ENCODE results near the gene HS3ST1.
"Not testable (repeated sequence)": the region's sequence is repeated elsewhere in the genome, so short reads cannot be mapped to it uniquely, and the experiment has no call there.

HS3ST1 gene

GRCh38 chr4:11399461-11399971, 29.2 kb downstream of the HS3ST1 start:
- DNase-seq = no peak

DNA sequence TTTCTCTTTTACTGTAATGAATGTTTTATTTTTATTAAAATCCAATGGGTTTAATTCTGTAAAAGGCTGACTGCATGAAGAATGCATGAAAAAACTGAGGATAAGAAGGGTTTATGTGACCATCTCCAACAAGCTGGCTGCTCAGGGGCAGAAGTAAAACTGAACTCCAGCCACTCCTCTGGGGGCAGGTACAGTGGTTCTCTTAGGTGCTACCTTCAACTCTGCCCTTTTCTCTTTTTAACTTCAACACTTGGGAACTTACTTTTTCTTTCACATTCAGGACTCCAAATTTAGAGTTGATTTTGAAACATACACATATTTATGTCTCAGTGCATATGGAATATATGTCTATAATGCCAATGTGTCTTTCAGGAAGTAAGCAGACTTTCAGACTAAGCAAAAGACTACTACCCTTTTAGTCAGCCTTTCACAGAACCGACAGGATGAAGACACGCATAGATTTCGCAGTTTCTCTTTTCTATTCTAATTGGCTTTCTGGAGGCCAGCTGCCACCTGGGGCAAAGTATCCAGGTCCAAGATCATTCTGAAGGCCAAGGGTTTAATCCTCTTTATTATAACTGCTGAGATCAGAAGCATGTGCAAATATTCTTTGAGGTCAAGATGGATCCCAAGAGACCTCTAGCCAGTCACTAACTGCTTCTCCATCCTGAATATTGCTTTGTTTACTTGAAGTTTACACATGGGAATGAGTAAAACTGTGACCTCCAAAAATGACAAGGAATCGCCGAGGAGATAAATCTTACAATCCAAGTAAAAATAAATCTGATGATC, 30.7 kb downstream of the HS3ST1 start:
- DNase-seq = no peak

DNA sequence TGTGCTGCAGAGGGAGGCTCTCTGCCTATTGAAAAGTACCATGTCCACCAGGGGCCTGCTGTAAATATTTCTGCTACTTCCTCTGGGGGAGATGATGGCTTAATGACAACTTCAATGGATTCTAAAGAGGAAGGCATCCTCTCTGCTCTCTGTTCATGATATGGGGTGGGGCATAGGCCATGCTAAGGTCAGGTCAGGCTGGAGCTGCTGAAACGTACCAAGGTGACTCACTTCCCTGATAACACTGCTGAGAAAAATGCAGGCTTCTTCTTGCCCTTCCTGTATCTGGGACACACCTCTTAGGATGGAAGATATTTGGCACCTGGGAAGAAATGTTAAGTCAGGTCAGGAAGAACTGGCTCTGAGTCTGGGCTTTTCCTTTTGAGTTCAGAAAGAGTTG, 31.5 kb downstream of the HS3ST1 start:
- DNase-seq = no peak

DNA sequence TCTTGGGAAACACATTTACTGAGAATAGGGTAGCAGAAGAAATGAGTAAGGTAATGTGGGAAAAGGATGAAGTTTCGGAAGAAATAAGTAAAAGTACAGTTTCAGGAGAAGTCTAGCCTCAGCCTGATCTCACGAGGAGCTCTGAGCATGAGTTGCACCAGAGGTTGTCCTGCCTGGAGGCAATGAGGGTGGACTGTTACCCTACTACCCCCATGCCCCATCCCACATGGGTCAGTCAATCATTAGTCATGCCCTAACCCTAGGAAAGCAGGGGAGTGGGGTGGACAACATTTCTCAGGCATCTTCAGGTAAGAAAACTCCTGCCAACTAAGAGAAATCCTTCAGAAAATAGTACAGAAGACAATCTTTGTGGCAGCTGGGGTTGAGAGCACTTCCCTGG, 35.1 kb downstream of the HS3ST1 start:
- DNase-seq = no peak

- DNase-seq = not testable (repeated sequence)
Observed at GRCh38 chr4:11384072-11384471, 44.6 kb downstream of the HS3ST1 start.

DNA sequence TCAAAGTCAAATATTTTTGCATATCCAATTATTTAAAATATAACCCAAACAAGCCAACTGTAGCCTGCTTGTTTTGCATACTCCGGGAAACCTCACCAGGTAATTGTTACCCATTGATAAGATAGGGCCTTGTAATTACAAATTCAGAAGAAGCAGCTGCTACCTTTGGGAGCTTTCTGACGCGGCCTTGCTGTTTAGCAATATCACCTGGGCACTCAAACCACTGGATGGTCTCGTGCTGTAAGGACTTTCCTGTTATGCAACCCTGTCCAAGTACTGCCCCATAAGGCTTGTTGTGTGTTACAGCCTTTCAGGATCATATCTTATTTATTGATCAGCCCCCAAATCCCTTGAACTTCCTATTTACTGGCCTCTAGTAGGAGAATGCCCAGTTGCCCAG, 52.1 kb downstream of the HS3ST1 start:
- DNase-seq = no peak

DNA sequence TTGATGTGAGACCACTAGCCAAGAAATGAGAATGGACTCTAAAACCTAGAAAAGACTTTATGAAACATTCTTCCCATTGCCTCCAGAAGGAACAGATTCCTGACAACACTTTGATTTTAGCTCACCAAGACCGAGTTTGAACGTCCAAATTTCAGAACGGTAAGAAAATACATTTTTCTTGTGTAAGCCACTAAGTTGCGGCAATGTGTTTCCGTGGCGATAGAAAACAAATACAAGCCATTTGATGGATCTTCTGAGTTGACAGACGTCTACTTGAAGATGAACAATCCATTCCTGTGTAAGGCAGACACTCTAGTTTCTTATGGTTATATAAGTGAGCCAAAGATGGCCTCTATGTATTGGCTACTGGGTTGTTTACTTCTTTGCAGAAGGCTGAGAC, 52.5 kb downstream of the HS3ST1 start:
- no peak for DNase-seq

DNA sequence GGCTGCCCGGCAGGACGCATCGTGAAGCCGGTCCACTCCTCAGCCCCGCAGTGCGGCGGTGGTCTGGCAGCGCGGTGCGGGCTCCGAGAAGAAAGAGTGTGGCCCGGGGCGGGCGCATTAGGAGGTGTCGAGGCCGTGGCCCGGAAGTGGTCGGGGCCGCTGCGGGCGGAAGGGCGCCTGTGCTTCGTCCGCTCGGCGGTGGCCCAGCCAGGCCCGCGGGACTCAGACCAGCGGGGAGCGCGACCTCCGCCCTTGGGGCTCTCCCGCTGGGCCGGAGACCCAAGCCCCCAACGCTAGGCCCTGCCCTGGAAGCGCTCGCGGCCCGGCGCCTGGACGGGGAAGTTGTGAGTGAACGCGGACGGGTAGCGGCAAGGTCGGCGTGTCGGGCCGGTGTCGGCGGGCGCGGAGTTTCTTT, 60.0 kb downstream of the HS3ST1 start:
- no peak for DNase-seq

GRCh38 chr4:11367371-11367770, 61.3 kb downstream of the HS3ST1 start:
- DNase-seq = no peak

- DNase-seq = no peak
Observed at GRCh38 chr4:11366859-11367258, 61.8 kb downstream of the HS3ST1 start.

DNA sequence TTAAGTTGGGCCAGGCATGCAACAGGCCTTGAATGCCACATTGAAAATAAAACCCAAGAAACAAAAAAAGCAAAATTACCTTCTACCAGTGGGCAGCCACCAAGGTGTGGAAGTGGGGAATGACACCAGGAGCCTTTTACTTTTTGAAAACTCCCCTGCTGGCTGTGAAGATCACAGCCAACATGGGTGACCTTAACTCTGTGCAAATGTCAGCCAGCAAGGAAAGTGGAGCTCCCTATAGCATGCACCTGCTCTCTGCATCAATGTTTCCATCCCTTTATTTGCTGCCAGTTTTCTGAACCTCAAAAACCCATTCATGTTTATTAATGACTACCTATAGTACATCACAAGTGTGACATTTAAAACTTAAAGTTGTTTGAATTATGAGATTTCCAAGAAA, 63.7 kb downstream of the HS3ST1 start:
- DNase-seq = no peak

DNA sequence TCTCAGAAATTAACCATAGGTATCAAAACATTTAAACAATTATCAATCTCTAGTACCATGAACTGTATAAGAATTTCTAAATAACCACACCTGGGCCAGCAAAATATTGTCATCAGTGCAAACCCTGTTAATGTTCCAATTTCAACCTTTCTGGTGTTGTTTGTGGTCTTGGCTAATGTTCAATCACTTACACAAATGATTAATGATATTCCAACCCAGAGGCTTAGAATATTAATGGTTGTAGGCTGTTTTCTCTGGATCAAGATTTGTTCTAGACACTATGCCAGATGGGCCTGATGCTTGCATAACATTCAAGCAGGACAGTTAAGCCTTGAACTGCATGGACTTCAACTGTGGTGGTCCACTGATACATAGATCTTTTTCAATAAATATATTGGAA, 69.1 kb downstream of the HS3ST1 start:
- DNase-seq = no peak

DNA sequence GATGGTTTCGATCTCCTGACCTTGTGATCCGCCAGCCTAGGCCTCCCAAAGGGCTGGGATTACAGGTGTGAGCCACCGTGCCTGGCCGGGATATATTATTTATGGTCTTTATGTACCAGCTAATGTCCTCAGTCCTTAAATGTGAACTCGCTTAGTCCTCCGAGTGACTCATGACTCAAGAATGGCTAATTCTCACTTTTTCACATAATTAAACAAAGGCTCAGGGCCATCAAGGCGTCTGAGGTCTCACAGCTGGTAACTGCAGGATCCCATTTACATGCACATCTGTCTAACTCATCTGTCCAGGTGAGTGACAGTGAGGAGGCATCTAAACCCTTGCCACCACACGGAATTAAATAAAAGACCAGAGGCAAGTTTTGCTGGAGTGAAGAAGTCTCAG, 73.5 kb downstream of the HS3ST1 start:
- DNase-seq = no peak

GRCh38 chr4:11354531-11354930, 74.2 kb downstream of the HS3ST1 start:
- DNase-seq = no peak

GRCh38 chr4:11348449-11349088, 80.1 kb downstream of the HS3ST1 start:
- DNase-seq = no peak

DNA sequence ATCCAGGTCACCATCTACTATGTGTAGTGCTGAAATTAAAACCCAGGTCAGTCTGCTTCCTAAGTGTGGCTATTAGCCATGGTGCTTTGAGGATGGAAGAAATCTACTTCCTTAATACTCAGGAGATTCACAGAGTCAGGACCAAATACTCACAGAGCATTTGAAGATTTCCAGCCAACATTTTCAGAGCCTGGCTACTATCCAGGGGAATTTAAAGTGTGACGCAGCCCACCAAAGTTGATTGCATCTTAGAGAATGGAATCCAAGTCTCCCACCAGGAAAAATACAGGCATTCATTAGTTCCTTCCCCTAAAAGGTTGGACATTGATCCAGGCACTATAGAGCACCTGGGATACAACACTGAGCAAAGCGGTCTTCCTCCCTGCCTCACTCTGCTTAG, 83.8 kb downstream of the HS3ST1 start:
- DNase-seq = no peak

DNA sequence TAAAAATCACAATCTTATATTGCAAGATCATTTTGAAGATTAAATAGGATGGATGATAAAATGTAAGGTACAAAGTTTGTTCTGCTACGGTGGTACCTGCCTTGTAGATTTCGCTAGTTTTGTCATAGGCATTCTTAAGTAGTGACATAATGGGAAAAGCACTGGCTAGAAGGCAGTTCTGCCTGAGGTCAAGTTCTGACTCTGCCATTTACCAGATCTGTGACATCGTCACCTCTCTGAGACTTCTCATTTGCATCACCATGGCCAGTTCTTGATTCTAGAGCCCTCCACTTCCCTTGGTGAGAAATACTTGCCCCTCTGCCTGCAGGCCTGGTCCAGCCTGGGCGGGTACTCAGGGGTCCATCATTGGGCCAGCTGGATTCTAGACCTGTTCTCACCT, 85.2 kb downstream of the HS3ST1 start:
- no peak for DNase-seq

Data from SHP77 treated with DMSO at 0.1 percent for 48 hours (cell line).